Measurements from ENCODE around the gene PADI2.

GRCh38 chr1:17161137-17161740 lies 42.0 kb upstream of the PADI2 start:
- TF ChIP-seq CTCF (IDR thresholded peaks at IDR 0.05; ENCODE audit: low read length) (no peak), EZH2 (IDR thresholded peaks at IDR 0.05; ENCODE audit: borderline replicate concordance, low read length) (no peak)
